NCI-H1092 (cell line): Measurements from ENCODE around the gene CHPF.
A peak's percentile ranks its signal among the peaks of the same experiment; 100 is the strongest.

Experiments used
- DNase-seq: peaks from one replicate; lab custom pipeline; 2025; lab: John Stamatoyannopoulos, UW

CHPF gene

DNA sequence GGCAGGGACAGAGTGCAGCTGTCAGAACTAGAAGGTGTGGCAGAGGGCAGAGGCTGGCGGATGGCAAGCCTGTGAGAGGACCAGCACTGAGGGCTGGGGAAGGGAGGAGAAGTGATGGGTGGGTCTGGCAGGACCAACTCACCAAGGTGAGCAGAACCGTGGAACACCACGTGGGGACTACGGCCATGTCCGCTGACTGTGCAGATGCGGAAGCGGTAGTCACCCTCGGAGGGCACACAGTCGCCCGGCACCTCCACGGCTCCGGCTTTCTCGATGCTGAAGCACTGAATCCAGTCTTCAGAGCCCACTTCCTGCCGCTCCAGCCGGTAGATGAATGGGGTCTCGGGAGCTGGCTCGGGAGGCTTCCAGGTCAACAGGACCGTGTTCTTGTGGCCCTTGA, 23.5 kb upstream of the CHPF start:
- no peak for DNase-seq

- DNase-seq = no peak
Measured at GRCh38 chr2:219566640-219567039, 23.0 kb upstream of the CHPF start.

- DNase-seq = no peak
Measured at GRCh38 chr2:219565130-219566080, 21.8 kb upstream of the CHPF start.

GRCh38 chr2:219563271-219563928, 19.8 kb upstream of the CHPF start:
- no peak for DNase-seq

DNA sequence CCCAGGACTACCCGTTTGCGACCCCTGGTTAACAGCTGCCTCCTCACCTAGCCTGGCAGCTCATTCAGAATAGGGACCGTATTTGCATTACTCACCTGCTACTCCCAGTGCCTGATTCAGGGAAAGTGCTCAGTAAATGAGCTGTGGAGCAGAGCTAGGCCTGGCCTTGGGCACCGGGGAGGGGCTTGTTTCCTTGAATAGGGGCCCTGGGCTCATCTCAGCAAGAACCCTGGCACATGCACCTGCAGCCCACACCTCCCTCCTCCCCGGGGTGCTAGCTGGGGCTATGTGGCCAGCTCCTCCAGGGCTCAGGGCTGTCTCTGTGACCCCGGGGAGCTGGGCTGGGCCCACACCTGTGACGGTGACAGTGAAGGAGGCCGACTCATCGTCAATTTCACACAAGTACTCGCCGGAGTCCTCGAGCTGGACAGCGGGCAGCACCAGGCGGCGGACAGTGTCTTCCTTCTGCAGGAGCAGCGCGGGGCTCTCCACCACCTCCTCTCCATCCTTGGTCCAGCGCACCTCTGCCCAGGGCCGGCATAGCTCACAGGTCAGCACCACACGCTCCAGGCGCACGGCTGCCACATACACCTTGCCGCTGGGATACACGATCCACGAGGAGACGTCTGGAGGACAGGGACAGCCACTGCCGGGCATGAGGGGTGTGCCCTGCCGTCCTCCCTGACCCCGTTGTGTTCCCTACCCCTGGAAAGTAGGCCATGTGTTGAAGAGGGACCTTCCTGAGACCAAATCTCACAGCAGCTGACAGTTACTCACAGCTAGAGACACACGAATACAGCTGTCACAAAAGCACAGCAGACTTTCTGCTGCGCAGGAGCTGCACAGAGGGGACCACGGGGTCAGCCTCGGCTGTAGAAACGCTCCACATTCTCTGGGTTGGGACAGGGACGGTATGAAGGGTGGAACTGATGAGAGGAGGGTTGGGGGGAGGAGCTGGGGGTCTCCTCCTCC, 18.7 kb upstream of the CHPF start:
- DNase-seq = no peak

GRCh38 chr2:219561179-219562048, 17.8 kb upstream of the CHPF start:
- DNase-seq = no peak

DNA sequence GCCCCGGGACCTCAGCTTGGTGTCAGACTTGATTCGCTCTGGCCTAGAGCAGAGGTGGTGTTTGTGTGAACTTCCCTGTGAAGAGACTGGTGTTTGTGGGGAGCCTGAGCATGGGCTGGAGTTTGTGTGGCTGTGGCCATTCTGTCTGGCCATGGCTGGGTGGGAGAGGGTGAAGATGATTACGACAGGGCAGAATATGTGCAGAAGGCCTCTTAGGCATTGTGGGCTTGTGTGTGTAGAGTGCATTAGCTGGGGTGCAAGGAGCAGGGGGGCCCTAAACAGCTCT, 17.2 kb upstream of the CHPF start:
- DNase-seq = no peak

DNA sequence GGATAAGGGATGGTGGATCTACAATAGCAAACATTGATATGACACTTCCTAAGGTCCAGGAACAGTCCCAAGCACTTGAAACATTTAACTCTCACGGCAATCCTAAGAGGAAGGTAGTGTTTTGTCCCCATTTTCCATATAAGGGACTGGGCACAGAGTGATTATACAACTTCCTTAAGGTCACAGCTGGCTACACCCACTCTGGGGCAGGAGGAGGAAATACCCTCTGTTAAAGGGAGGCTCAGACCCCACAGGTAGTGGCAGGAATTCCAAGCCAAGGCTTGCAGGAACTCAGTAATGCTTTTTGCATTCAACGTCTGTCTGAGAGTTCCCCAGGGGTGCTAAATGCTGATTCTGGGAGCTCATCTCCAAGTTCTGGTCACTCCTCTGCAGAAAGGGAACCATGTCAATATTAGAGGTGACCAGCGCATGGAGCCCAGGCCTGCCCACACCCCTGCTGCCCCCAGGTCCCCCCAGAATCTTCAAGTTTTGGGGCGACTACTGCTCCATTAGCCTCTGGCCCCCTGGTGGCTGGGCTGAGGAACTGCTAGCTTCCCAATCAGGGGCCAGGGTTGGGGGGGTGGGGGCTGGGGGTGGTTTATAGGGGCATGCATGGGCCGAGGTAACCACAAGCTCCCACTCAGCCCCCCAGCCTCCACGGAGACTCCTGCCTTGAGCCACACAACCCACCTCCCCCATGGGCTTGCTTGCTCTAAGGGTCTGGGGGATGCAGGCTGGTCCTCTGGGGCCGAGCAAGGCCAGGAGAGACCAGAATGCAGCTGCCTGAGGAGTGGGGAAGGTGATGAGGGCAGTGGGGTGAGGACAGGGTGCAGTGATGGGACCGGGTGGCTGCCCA, 16.7 kb upstream of the CHPF start:
- no peak for DNase-seq

GRCh38 chr2:219559156-219559915, 15.7 kb upstream of the CHPF start:
- no peak for DNase-seq

DNA sequence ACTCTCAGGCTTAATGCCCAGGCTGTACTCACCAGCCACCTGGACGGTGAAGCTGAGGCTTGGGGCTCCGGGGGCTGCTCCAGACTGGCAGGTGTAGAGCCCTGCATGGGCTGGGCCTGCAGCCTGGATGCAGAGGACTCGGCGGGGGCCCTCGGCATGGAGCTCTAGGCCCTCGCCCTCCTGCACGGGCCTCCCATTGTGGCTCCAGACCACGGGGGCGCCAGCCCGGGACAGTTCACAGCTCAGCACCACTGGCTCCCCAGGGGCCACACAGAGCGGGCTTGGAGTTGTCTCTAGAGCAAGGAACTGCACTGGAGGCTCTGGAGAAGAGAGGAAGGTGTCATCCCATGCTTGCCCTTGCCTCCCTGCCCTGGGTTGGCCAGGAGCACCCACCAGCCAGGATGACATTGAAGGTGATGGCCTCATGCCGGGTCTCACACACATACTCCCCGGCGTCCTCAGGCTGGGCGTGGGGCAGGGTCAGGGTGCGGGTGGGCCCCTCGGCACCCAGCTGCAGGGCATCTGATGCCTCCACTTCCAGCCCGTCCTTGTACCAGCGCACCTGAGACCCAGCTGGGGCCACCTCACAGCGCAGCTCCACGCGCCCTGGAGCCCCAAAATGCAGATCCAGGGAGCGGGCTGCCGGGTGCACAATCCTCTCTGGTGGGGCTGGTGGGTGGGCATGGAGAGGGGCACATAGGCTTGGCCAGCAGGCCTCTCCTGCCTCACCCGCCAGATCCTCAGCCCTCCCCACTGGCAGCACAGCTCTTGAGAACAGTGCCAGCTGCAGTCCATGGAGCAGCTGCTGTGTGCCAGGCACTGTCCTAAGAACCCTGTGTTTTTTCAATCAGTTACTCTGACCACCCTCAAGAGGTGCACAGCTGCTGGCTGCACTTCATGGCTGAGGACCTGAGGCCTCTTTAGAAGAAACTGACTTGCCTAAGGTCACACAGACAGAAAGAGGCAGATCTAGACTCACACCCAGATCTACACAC, 14.5 kb upstream of the CHPF start:
- no peak for DNase-seq

GRCh38 chr2:219557320-219557719, 13.7 kb upstream of the CHPF start:
- DNase-seq = no peak

GRCh38 chr2:219556413-219556812, 12.8 kb upstream of the CHPF start:
- DNase-seq = no peak

DNA sequence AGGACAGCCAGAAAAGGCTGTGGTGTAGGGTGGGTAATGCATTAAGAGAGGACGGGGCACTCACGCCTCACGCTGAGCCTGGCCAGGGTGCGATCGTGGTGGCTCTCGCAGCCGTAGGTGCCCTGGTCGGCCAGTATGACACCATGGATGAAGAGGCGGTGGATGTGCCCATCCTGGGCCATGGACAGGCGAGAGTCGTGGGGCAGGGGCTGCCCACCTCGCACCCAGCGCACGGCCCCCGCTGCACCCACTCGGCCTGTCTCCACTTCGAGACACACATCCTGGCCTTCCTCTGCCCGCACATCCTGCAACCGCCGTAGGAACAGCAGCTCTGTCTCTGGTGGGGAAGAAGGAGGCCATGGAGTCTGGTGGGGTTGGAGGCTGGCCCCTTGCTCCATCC, 12.3 kb upstream of the CHPF start:
- DNase-seq = no peak

GRCh38 chr2:219554350-219554749, 10.7 kb upstream of the CHPF start:
- DNase-seq = no peak

DNA sequence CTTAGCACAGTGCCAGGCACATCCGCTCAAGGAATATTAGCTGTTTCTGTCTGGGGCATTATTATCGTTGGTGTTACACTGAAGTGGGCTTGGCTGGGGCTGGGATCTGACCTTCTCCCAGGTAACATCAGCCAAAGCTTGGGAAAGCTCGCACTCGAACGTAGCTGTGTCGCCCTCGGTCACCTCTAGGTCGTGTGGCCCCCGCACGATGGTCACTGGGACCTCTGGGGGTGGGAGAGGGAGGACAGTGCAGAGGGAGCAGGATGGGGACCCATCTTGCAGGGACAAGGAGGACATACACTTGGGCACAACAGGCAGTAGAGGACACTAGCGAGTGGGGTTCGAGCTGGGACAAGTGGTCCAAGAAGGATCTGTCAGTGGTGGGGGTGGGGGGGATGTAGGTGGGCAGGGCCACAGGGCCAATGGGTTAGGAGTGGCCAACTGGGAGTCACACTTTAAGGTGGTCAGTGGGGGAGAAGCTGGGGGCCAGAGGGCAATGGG, 9.9 kb upstream of the CHPF start:
- no peak for DNase-seq

GRCh38 chr2:219553168-219553417, 9.5 kb upstream of the CHPF start:
- DNase-seq = no peak

- DNase-seq = peak; percentile 65
Measured at GRCh38 chr2:219552382-219553167, 9.0 kb upstream of the CHPF start.
